Testis (tissue), 3 donors: ENCODE results near the gene EIPR1. TPM values are rescaled to one million over a fixed set of nuclear protein-coding genes. Genes with fewer than 3 reads are reported as not detected.

Experiments
- DNase-seq: peaks from one replicate; pipeline ENCODE4 v3.0.0-alpha.2; 2019
- H3K27ac ChIP-seq, 2 donors: fragments of 200-600 bp; sonication (generic); one replicate each; pipeline ENCODE4 v1.5.1; 2019
- H3K27me3 ChIP-seq: fragments of 200-600 bp; sonication (generic); one replicate; pipeline ENCODE4 v1.5.1; 2019
- H3K36me3 ChIP-seq: fragments of 200-600 bp; sonication (generic); one replicate; pipeline ENCODE4 v1.5.1; 2017; ENCODE audit warnings: low read depth; ENCODE audit errors: missing control alignments
- H3K4me1 ChIP-seq: fragments of 200-600 bp; sonication (generic); one replicate; pipeline ENCODE4 v1.5.1; 2019
- H3K4me3 ChIP-seq, 2 donors: fragments of 200-600 bp; sonication (generic); one replicate each; pipeline ENCODE4 v1.5.1; 2017 to 2019
- H3K9me3 ChIP-seq: fragments of 200-600 bp; sonication (generic); one replicate; pipeline ENCODE4 v1.5.1; 2017
- CTCF ChIP-seq, 3 experiments: fragments of 450-650 bp in 2 of 3; fragments of 200-600 bp in 1 of 3; sonication (generic) in 1 of 3; IDR thresholded peaks; one replicate each; pipeline ENCODE4 v1.5.1; 2016 to 2019; ENCODE audit warnings: antibody characterized with exemption in 3 of 3, mild to moderate bottlenecking in 2 of 3, moderate library complexity in 1 of 3
- POLR2A ChIP-seq: fragments of 450-650 bp; IDR thresholded peaks from one replicate; pipeline ENCODE4 v1.6.1; 2017; ENCODE audit warnings: antibody characterized with exemption, mild to moderate bottlenecking, moderate library complexity
- WGBS, 2 donors: methylation state at CpG; one replicate each; pipeline ENCODE4 v1.1.5; 2018; 5-methylcytosine and 5-hydroxymethylcytosine counted together
- intact Hi-C: fragments of 100-400 bp; cut with DNase I; formaldehyde crosslinking; loops from one replicate; pipeline ENCODE4 v1.15.1; 2023; ENCODE audit warnings: low total_unique reads
- polyA plus RNA-seq: library from polyadenylated mRNA; stranded (reverse); fragments of 350-450 nt; fragmentation: Illumina TruSeq; extraction: RNeasy Lipid Tissue Mini Kit (QIAGEN cat#74804); gene quantifications from one replicate; pipeline ENCODE4 v1.2.3, GENCODE V29; 2014; ENCODE audit warnings: low read depth, low replicate concordance; ENCODE audit not compliant: insufficient read depth
- total RNA-seq, 2 donors: library from RNA; depleted of rRNA; stranded (reverse); fragments of >200 nt; gene quantifications; one replicate each; pipeline ENCODE4 v1.2.3, GENCODE V29; 2016

Gene EIPR1
- total and polyA plus RNA-seq, 3 donors from 2014 or later = 31.5 to 40.2 (median 32.1) TPM

GRCh38 chr2:3398857-3399256, 21.2 kb upstream of the EIPR1 start:
- TF ChIP-seq CTCF (IDR thresholded peaks at IDR 0.05) = no peak
- TF ChIP-seq POLR2A = no peak
- Histone ChIP-seq H3K9me3 (no peaks in the 10 kb centered on the region), H3K4me3 (no peak overlapping the region), H3K27me3 (no peaks in the 10 kb centered on the region), H3K27ac (no peak overlapping the region), H3K36me3 (no peaks in the 10 kb centered on the region), H3K4me1 (peaks cover 7% of the 10 kb centered on the region)
- intact Hi-C loops = no loop called here
- no peak for DNase-seq
- WGBS, 2 donors = 90 to 92% methylated on average over 5 of the region's 5 CpGs

DNA sequence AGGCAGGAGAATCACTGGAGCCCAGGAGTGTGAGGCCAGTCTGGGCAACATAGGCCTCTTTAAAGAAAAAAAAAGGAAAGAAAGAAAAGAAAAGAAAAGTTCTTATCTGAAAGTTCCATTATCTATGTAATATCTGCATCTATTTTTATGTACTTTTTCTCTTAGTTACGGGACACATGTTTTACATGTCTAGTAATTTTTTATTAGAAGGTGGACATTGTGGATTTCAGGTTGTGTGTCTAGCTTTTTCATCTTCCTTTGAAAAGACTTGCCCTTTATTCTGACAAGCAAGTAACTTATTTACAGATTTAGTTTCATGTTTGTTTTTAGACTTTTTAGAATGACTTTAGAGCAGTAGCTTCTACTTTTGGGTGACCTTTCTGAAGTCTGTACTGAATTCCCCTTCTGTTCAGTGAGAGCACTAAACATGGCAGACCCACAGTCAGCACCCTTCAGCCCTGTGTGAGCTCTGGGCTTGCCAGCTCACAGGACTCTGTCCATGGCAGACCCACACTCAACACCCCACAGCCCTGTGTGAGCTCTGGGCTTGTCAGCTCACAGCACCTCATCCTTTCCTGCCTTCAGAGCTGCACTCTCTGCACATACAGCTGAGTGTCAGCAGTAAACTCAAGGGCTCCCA, 19.4 kb upstream of the EIPR1 start:
- WGBS, 2 donors = 96 to 97% methylated on average over 1 of the region's 1 CpG
- Histone ChIP-seq H3K4me3 (no peak overlapping the region), H3K36me3 (no peaks in the 10 kb centered on the region), H3K4me1 (peaks cover 4% of the 10 kb centered on the region), H3K9me3 (no peaks in the 10 kb centered on the region), H3K27me3 (no peaks in the 10 kb centered on the region), H3K27ac (no peak overlapping the region)
- intact Hi-C loops = no loop called here
- no peak for TF ChIP-seq CTCF (IDR thresholded peaks at IDR 0.05)
- no peak for TF ChIP-seq POLR2A
- no peak for DNase-seq

DNA sequence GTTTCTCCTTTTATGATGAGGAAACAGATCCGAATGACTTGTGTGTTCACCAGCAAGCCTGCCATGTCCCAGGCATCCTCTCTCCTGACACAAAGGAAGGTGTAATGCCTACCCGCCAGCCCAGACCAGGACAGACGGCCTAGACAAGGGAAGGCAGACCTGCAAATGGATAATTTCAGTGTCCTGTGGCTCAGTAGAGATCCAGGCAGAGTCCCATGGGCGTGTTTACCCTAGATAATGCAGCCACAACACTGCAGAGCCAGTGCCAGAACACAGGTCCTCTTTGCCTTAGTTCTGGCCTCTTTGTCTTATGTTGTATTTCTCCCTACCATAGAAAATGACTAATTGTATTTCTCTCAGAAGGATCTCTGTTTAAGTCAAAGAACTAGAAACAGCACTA, 14.6 kb upstream of the EIPR1 start:
- no peak overlapping the region for H3K4me3 ChIP-seq
- H3K27ac ChIP-seq = no peak overlapping the region
- DNase-seq = no peak
- no peaks in the 10 kb centered on the region for H3K9me3 ChIP-seq
- WGBS, 2 donors = 88 to 95% methylated on average over 4 of the region's 4 CpGs
- TF ChIP-seq POLR2A (no peak), CTCF (IDR thresholded peaks at IDR 0.05) (no peak)
- no peaks in the 10 kb centered on the region for H3K27me3 ChIP-seq
- H3K4me1 ChIP-seq = no peaks in the 10 kb centered on the region
- intact Hi-C loops = no loop called here
- H3K36me3 ChIP-seq = no peaks in the 10 kb centered on the region

DNA sequence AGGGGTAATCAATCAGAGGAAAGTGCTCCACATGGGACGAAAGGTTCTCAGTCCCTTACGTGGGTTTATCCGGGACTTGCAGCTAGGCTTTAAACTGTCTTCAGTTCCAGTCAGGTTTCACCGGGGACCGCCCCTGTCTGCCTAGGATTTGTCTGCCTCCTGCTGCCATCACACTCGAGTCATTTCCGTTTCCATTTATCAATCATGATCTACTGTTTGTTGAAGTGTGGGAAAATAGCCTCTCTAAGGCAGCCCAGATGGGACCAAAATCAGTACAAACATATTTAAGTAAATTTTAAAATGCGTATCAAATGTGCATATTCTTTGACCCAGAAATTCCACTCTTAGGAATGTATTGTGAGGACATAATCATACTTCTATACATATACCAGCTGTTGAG, 12.4 kb upstream of the EIPR1 start:
- H3K36me3 ChIP-seq = no peaks in the 10 kb centered on the region
- WGBS, 2 donors = 82 to 84% methylated on average over 8 of the region's 8 CpGs
- no peak for DNase-seq

More for the DNA sequence above, 12.4 kb upstream of the EIPR1 start:
- H3K4me1 ChIP-seq = no peaks in the 10 kb centered on the region
- H3K4me3 ChIP-seq = no peak overlapping the region
- no peak for TF ChIP-seq CTCF (IDR thresholded peaks at IDR 0.05)
- H3K27me3 ChIP-seq = no peaks in the 10 kb centered on the region
- H3K27ac ChIP-seq = no peak overlapping the region
- intact Hi-C loops = no loop called here
- H3K9me3 ChIP-seq = no peaks in the 10 kb centered on the region
